Cardiac muscle cell (in vitro differentiated cells and primary cell): ENCODE results near the gene FNIP1. TPM values are rescaled to one million over a fixed set of nuclear protein-coding genes. Genes with fewer than 3 reads are reported as not detected.

Experiments used
- DNase-seq, 2 donors: peaks; one replicate each; pipeline versions ENCODE4 v3.0.0 to v3.0.0-alpha.2; 2010 to 2017; ENCODE audit warnings: low read depth in 1 of 2, low spot score in 1 of 2
- H3K27ac ChIP-seq: fragments of 200-600 bp; sonication (generic); 2 replicates; pipeline ENCODE4 v1.5.1; 2016
- H3K27me3 ChIP-seq: fragments of 200-600 bp; sonication (generic); 2 replicates; pipeline ENCODE4 v1.6.0; 2016; ENCODE audit warnings: control low read depth
- H3K36me3 ChIP-seq: fragments of 200-600 bp; sonication (generic); 2 replicates; pipeline ENCODE4 v1.5.1; 2016; ENCODE audit warnings: control low read depth
- H3K4me1 ChIP-seq: fragments of 200-600 bp; sonication (generic); 2 replicates; pipeline ENCODE4 v1.8.1; 2017; ENCODE audit warnings: low read depth, mild to moderate bottlenecking, mixed run types
- H3K4me3 ChIP-seq: fragments of 200-600 bp; sonication (generic); 2 replicates; pipeline ENCODE4 v1.5.1; 2016; ENCODE audit warnings: mild to moderate bottlenecking
- H3K9me3 ChIP-seq: fragments of 200-600 bp; sonication (generic); 2 replicates; pipeline ENCODE4 v1.5.1; 2017; ENCODE audit warnings: low read depth, mild to moderate bottlenecking, control low read depth
- polyA plus RNA-seq: library from polyadenylated mRNA; unstranded; fragments of >200 nt; fragmentation: Nextera tagmentation; extraction: Ambion mirVana; gene quantifications from 2 replicates; pipeline ENCODE4 v1.2.1, GENCODE V29; 2016
- total RNA-seq: library from RNA; depleted of rRNA; stranded (reverse); fragments of >200 nt; gene quantifications from 2 replicates; pipeline ENCODE4 v1.2.3, GENCODE V29; 2016
- TF ChIP-seq, protein P1 (sequence below): IDR thresholded peaks from 2 replicates; pipeline ENCODE4 v1.5.1; 2012; ENCODE audit warnings: low read depth, mild to moderate bottlenecking, low read length

The FNIP1 gene
- total and polyA plus RNA-seq, 2 experiments from 2014 or later = 10.1 to 24.4 TPM

DNA sequence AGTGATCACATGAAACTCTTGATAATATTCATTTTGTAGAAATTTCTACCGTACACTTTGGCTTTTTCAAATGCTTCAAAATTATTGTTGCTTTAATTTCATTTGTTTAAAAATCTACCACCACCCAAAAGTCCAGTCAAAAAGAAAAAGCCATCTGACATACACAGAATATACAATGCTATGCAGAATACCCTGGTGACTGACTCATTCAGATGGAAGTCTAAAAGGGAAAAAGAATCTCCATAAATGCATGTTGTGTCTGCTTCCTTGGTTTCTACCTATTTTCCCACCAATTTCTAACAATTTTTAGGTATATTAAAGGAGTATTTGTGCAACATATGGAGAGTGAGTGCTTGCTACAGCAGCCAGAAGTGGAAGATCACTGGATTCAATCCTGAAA, 152.4 kb downstream of the FNIP1 start:
- H3K27ac ChIP-seq = no peak overlapping the region
- H3K9me3 ChIP-seq = no peaks in the 10 kb centered on the region
- TF ChIP-seq, protein P1, sequence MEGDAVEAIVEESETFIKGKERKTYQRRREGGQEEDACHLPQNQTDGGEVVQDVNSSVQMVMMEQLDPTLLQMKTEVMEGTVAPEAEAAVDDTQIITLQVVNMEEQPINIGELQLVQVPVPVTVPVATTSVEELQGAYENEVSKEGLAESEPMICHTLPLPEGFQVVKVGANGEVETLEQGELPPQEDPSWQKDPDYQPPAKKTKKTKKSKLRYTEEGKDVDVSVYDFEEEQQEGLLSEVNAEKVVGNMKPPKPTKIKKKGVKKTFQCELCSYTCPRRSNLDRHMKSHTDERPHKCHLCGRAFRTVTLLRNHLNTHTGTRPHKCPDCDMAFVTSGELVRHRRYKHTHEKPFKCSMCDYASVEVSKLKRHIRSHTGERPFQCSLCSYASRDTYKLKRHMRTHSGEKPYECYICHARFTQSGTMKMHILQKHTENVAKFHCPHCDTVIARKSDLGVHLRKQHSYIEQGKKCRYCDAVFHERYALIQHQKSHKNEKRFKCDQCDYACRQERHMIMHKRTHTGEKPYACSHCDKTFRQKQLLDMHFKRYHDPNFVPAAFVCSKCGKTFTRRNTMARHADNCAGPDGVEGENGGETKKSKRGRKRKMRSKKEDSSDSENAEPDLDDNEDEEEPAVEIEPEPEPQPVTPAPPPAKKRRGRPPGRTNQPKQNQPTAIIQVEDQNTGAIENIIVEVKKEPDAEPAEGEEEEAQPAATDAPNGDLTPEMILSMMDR = no peak
- peaks cover 3% of the 10 kb centered on the region for H3K4me1 ChIP-seq
- H3K27me3 ChIP-seq = no peaks in the 10 kb centered on the region
- no peak overlapping the region for H3K4me3 ChIP-seq
- no peak for DNase-seq
- peaks cover 21% of the 10 kb centered on the region for H3K36me3 ChIP-seq

DNA sequence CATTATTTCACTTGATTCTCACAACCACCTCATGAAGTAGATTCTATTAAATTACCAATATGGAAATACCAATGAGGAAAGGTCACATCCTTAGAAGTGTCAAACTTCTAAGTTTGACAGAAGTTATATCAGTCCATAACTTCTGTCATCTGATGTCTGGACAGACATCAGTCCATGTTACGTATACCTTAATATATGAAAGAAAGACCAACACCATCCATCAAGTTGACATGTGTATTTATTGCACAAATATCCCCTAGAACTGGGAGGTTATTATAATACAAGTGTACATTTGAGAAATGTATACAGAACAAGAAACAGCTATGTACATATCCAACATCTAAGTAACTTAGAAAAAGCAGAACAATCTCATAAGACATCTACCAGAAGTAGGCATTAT, 155.3 kb downstream of the FNIP1 start:
- TF ChIP-seq, protein P1 = no peak
- no peak overlapping the region for H3K4me3 ChIP-seq
- H3K9me3 ChIP-seq = no peaks in the 10 kb centered on the region
- peaks cover 7% of the 10 kb centered on the region for H3K4me1 ChIP-seq
- DNase-seq = no peak
- no peaks in the 10 kb centered on the region for H3K27me3 ChIP-seq
- H3K36me3 ChIP-seq = peaks cover 14% of the 10 kb centered on the region
- H3K27ac ChIP-seq = no peak overlapping the region

DNA sequence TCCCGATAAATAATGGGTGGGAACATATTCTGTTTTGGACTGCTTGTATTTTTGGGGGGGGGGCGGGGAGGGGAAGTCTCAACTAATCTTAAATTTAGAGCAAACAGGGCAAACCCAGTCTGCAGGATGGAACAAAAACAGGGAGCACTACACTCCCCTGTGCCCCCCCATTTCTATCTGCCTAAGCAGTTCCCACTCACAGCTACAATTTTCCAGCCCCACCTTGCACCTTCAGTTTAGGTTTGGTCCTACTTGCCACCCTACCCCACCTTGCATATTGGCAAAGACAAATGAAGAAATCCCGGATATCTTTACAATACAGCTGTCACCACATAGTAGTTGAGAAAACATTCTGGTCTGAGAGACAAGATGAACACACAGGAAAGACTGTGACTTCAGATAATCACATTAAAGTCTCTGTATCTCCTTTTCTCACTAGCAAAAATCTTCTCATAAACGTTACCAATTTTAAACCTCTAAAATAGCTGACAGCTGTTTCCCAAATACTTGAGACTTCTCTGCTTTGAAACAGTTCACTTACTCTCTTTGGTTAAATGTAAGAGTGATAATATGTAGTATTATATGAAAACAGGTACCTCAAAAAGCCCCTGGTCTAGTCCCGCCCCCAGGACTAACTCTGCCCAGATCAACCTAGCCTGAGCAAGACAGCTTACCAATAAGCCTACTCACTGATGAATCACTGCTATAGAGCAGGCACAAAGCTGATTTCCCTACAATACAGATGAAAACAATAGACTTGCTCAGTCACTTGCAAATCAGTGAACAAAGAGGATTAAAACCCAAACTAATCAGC, 156.6 kb downstream of the FNIP1 start:
- TF ChIP-seq, protein P1 = no peak
- H3K4me3 ChIP-seq = no peak overlapping the region
- no peak for DNase-seq

DNA sequence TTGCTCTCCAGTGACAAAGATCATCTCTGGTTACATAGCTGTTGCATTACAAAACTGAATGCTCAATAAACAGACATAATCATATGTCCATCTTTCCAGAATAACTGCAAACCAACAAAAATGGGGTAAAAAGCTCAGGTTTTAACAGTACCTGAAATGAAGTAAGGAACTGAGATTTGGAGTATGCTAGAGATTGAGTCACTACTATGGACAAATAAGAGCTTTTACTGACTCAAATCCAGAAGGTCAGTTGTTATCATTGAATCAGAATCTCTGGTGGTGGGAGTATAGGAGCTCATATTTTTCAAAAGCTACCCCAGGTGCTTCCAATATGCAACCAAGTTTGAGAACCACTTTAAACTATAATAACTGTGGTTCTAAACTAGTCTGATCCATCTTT, 157.7 kb downstream of the FNIP1 start:
- H3K9me3 ChIP-seq = no peaks in the 10 kb centered on the region
- no peak for DNase-seq

More for the DNA sequence above, 156.6 kb downstream of the FNIP1 start:
- Histone ChIP-seq H3K9me3 (no peaks in the 10 kb centered on the region), H3K27ac (peak overlapping the region; percentile 5), H3K27me3 (no peaks in the 10 kb centered on the region), H3K36me3 (peaks cover 8% of the 10 kb centered on the region), H3K4me1 (peaks cover 10% of the 10 kb centered on the region)

DNA sequence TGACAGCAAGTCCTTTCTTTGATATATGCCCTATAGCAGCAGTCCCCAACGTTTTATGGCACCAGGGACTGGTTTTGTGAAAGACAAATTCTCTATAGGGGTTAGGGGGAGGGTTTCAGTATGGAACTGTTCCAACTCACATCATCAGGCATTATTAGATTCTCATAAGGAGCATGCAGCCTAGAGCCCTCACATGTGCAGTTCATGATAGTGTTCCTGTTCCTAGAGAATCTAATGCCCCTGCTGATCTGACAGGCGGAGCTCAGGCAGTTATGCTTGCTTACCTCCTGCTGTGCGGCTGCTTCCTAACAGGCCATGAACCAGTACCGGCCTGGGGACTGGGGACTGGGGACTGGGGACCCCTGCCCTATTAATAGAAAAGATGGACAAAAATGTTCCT, 159.1 kb downstream of the FNIP1 start:
- Histone ChIP-seq H3K9me3 (no peaks in the 10 kb centered on the region), H3K27ac (no peak overlapping the region), H3K4me3 (no peak overlapping the region), H3K4me1 (peaks cover 22% of the 10 kb centered on the region), H3K27me3 (no peaks in the 10 kb centered on the region), H3K36me3 (no peaks in the 10 kb centered on the region)
- no peak for DNase-seq
- TF ChIP-seq, protein P1 = no peak

More for the DNA sequence above, 157.7 kb downstream of the FNIP1 start:
- TF ChIP-seq, protein P1 = no peak
- Histone ChIP-seq H3K4me3 (no peak overlapping the region), H3K27ac (no peak overlapping the region), H3K27me3 (no peaks in the 10 kb centered on the region), H3K4me1 (peaks cover 10% of the 10 kb centered on the region), H3K36me3 (peaks cover 4% of the 10 kb centered on the region)
